Neural cell (in vitro differentiated cells): ENCODE data around the gene CACNA1B. TPM values are rescaled to one million over a fixed set of nuclear protein-coding genes. Genes with fewer than 3 reads are reported as not detected.

Experiments
- H2AFZ ChIP-seq: fragments of 200-600, 300-800 bp; sonication (generic), shearing (Covaris generic); 2 replicates; pipeline ENCODE4 v1.6.0; 2014; ENCODE audit warnings: low read depth, mild to moderate bottlenecking, antibody characterized with exemption, low read length, moderate library complexity
- H3F3A ChIP-seq: fragments of 200-600 bp; shearing (Covaris generic); 2 replicates; pipeline ENCODE4 v1.6.1; 2016; ENCODE audit warnings: mild to moderate bottlenecking, moderate library complexity, mixed read lengths, antibody characterized with exemption, low read length; ENCODE audit not compliant: insufficient read depth, poor library complexity, severe bottlenecking
- H3K27ac ChIP-seq: fragments of 200-600, 300-800 bp; sonication (generic), shearing (Covaris generic); 2 replicates; pipeline ENCODE4 v1.5.1; 2014; ENCODE audit warnings: mild to moderate bottlenecking, low read length, moderate library complexity
- H3K27me3 ChIP-seq: fragments of 300-800, 200-600 bp; sonication (generic), shearing (Covaris generic); 2 replicates; pipeline ENCODE4 v1.6.0; 2014; ENCODE audit warnings: mild to moderate bottlenecking, low read depth, low read length, moderate library complexity; ENCODE audit not compliant: insufficient read depth
- H3K36me3 ChIP-seq: fragments of 300-800, 200-600 bp; sonication (generic), shearing (Covaris generic); 2 replicates; pipeline ENCODE4 v1.5.1; 2014; ENCODE audit warnings: mild to moderate bottlenecking, antibody characterized with exemption, low read length, moderate library complexity; ENCODE audit not compliant: insufficient read depth
- H3K4me2 ChIP-seq: fragments of 300-800, 200-600 bp; sonication (generic), shearing (Covaris generic); 2 replicates; pipeline ENCODE4 v1.6.0; 2014; ENCODE audit warnings: mild to moderate bottlenecking, low read length
- H3K4me3 ChIP-seq: fragments of 300-800, 200-600 bp; sonication (generic), shearing (Covaris generic); 2 replicates; pipeline ENCODE4 v1.5.1; 2014; ENCODE audit warnings: mild to moderate bottlenecking, low read length, moderate library complexity
- H3K79me2 ChIP-seq: fragments of 200-600 bp; shearing (Covaris generic); replicated peaks from 2 replicates; pipeline ENCODE4 v1.6.0; 2014; ENCODE audit warnings: mild to moderate bottlenecking, low read length, moderate library complexity; ENCODE audit not compliant: insufficient read depth
- H3K9ac ChIP-seq: fragments of 300-800, 200-600 bp; sonication (generic), shearing (Covaris generic); 2 replicates; pipeline ENCODE4 v1.6.1; 2016; ENCODE audit warnings: mild to moderate bottlenecking, low read length, mixed read lengths
- H3K9me2 ChIP-seq: fragments of 200-600 bp; shearing (Covaris generic); 2 replicates; pipeline ENCODE4 v1.6.1; 2016; ENCODE audit warnings: mild to moderate bottlenecking, low read length, mixed read lengths; ENCODE audit not compliant: insufficient read depth
- H3K9me3 ChIP-seq: fragments of 200-600, 300-800 bp; sonication (generic), shearing (Covaris generic); 2 replicates; pipeline ENCODE4 v1.6.1; 2016; ENCODE audit warnings: mild to moderate bottlenecking, mixed run types, low read length, moderate library complexity, mixed read lengths
- H4K20me1 ChIP-seq: fragments of 200-600 bp; shearing (Covaris generic); 2 replicates; pipeline ENCODE4 v1.6.1; 2016; ENCODE audit warnings: mild to moderate bottlenecking, mixed run types; ENCODE audit not compliant: insufficient read depth
- EP300 ChIP-seq: fragments of 450-650 bp; conservative IDR thresholded peaks from 2 replicates; pipeline ENCODE4 v1.6.1; 2014; ENCODE audit warnings: antibody characterized with exemption, mild to moderate bottlenecking, moderate library complexity; ENCODE audit not compliant: poor library complexity, severe bottlenecking
- EZH2 ChIP-seq: fragments of 200-600, 300-800 bp; shearing (Covaris generic), sonication (generic); IDR thresholded peaks from 2 replicates; pipeline ENCODE4 v1.6.1; 2014; ENCODE audit warnings: antibody characterized with exemption, low read length, borderline replicate concordance, mild to moderate bottlenecking; ENCODE audit not compliant: insufficient read depth, poor library complexity, severe bottlenecking
- MXI1 ChIP-seq: fragments of 450-650 bp; conservative IDR thresholded peaks from 2 replicates; pipeline ENCODE4 v1.6.1; 2014; ENCODE audit warnings: antibody characterized with exemption, mild to moderate bottlenecking; ENCODE audit not compliant: poor library complexity, severe bottlenecking
- POLR2AphosphoS5 ChIP-seq: IDR thresholded peaks from 2 replicates; pipeline ENCODE4 v1.6.1; 2012
- RAD21 ChIP-seq: fragments of 450-650 bp; conservative IDR thresholded peaks from 2 replicates; pipeline ENCODE4 v1.6.1; 2014; ENCODE audit warnings: antibody characterized with exemption, mild to moderate bottlenecking, moderate library complexity
- REST ChIP-seq: IDR thresholded peaks from 2 replicates; pipeline ENCODE4 v1.6.1; 2012; ENCODE audit warnings: borderline replicate concordance
- SMC3 ChIP-seq: fragments of 450-650 bp; conservative IDR thresholded peaks from 2 replicates; pipeline ENCODE4 v1.6.1; 2014; ENCODE audit warnings: antibody characterized with exemption, mild to moderate bottlenecking, moderate library complexity; ENCODE audit not compliant: poor library complexity
- TAF1 ChIP-seq: IDR thresholded peaks from 2 replicates; pipeline ENCODE4 v1.6.1; 2012; ENCODE audit warnings: low read depth
- polyA plus RNA-seq: library from polyadenylated mRNA; depleted of rRNA; stranded (reverse); fragments of >200 nt; gene quantifications from 2 replicates; pipeline ENCODE4 v1.2.3, GENCODE V29; 2014
- TF ChIP-seq, protein P1 (sequence below): fragments of 450-650 bp; IDR thresholded peaks from 2 replicates; pipeline ENCODE4 v1.5.1; 2014; ENCODE audit warnings: antibody characterized with exemption, mild to moderate bottlenecking, moderate library complexity; ENCODE audit not compliant: poor library complexity, severe bottlenecking

The CACNA1B gene
- polyA plus RNA-seq, 1 donor from 2014 or later: 5.8 TPM

- H3K79me2 ChIP-seq: no peaks in the 10 kb centered on the region
- H3K27ac ChIP-seq: no peak overlapping the region
Measured at GRCh38 chr9:138045541-138046490, 168.2 kb downstream of the CACNA1B start.

More at GRCh38 chr9:138045541-138046490, 168.2 kb downstream of the CACNA1B start:
- H3K9ac ChIP-seq: no peak overlapping the region
- no peaks in the 10 kb centered on the region for H3K27me3 ChIP-seq
- H4K20me1 ChIP-seq: no peaks in the 10 kb centered on the region
- no peak overlapping the region for H3K4me3 ChIP-seq
- no peak overlapping the region for H2AFZ ChIP-seq
- no peaks in the 10 kb centered on the region for H3F3A ChIP-seq
- no peaks in the 10 kb centered on the region for H3K9me3 ChIP-seq
- H3K36me3 ChIP-seq: no peaks in the 10 kb centered on the region
- no peaks in the 10 kb centered on the region for H3K9me2 ChIP-seq
- no peak overlapping the region for H3K4me2 ChIP-seq
- TF ChIP-seq MXI1 (no peak), REST (no peak), SMC3 (no peak), RAD21 (no peak), POLR2AphosphoS5 (no peak), EZH2 (no peak), EP300 (no peak), TAF1 (no peak)
- TF ChIP-seq, protein P1, sequence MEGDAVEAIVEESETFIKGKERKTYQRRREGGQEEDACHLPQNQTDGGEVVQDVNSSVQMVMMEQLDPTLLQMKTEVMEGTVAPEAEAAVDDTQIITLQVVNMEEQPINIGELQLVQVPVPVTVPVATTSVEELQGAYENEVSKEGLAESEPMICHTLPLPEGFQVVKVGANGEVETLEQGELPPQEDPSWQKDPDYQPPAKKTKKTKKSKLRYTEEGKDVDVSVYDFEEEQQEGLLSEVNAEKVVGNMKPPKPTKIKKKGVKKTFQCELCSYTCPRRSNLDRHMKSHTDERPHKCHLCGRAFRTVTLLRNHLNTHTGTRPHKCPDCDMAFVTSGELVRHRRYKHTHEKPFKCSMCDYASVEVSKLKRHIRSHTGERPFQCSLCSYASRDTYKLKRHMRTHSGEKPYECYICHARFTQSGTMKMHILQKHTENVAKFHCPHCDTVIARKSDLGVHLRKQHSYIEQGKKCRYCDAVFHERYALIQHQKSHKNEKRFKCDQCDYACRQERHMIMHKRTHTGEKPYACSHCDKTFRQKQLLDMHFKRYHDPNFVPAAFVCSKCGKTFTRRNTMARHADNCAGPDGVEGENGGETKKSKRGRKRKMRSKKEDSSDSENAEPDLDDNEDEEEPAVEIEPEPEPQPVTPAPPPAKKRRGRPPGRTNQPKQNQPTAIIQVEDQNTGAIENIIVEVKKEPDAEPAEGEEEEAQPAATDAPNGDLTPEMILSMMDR: no peak
